G401.6 (cell line): Measurements from ENCODE around the gene PLEKHA6.

Experiments used
- FAIRE-seq: peaks from 2 replicates; lab custom pipeline; 2012; peaks lifted over from hg19 to GRCh38; lab: Jason Lieb, UNC

Gene PLEKHA6

DNA sequence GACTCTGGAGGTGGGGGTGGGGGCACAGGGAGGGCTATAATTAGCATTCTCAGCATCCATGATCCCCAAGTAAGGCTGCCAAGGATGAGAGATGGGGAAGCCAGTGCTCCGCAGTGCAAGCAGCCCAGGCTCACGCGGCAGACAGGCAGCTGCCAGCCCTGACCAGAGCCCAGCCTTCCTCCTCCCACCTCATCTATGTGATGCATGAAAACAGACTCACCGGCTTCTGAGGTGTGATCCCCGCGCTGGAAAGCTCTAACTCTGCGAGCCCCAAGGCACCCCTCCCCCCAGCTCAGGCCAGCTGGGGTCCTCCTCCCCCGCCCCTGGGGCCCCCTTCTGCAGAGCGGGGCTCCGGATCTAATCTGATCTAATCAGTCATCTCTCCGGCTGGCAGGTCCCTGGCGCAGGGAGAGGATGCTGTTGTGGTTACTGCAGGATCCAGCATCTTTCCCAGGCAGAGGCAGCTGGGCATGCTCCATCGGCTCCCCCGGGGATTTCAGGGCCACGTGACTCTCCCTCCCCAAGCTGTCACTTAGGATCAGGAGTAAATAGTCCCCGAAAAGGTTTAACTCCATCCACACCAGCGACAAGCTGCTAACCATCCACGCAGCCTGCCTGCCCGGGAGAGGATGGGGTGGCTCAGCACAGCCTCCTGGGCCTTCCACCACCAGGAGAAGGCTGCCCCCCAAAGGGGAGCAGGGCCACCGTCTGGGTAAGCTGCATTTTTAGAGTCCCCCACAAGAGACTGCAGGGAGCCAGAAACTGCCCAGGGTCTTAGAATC lies at the start of gene PLEKHA6:
PLEKHA6 (minus strand) TSS at position 456 of the 782 bp plus-strand sequence. CDS start 86,202 bp downstream, outside the sequence.
- FAIRE-seq = no peak

DNA sequence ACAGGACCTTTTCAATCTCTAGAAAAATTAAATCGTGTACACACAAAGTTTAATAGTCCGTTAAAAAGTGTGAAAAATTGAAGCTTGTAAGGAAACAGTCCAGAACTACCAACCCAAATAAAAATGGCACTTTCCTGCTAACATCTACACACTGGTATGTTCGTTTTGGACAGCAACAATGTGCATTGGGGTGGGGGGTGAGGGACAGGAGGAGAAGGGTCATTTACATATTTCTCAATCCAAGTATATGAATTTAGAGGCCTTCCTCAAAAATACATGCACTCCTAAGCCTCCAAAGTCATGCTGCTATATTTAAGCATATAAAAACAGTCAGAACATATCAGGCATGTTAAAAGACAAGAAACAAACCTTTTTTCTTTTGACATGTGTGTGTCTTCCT lies 49.4 kb upstream of the PLEKHA6 start:
- FAIRE-seq = no peak

DNA sequence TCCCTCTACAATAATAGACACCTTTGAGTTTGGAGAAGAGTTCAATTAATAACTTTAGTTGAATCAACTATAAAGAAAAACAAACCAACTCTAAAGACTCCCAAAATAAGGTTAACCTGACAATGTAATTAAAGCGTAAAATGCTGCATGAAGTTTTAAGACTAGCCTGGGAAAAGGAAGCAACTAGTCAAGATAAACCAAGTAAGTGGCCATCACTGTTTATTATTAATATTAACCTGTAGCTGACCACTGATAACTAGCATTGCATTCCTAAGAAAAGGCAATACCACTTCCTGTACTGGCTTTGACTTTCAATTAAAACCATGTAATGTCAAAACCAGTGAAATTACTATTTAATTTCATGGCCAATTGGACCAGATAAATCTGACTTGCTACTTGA lies 48.9 kb upstream of the PLEKHA6 start:
- FAIRE-seq = no peak

DNA sequence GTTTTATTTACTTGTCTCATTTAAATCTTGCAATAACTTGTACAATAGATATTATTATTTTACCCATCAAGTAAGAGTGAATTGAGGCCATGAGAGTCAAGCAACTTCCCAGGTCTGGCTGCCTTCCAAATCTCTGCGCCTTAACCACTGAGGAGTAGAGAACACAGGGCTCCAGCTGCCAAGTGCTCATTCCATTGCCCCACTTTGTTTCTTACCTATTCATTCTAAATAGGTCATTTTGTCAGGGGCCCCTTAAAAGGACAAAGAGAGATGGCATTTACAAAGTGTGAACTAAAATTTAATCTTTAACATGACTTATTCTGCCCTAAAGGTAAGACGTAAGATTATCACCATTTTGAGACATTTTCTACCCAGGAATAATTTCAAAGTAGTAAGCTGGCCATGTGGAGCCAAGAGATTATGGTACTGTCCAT lies 48.4 kb upstream of the PLEKHA6 start:
- no peak for FAIRE-seq

GRCh38 chr1:204407295-204407971 lies 47.7 kb upstream of the PLEKHA6 start:
- peak; percentile 55 for FAIRE-seq

- no peak for FAIRE-seq
Measured at GRCh38 chr1:204406621-204407020, 46.9 kb upstream of the PLEKHA6 start.

DNA sequence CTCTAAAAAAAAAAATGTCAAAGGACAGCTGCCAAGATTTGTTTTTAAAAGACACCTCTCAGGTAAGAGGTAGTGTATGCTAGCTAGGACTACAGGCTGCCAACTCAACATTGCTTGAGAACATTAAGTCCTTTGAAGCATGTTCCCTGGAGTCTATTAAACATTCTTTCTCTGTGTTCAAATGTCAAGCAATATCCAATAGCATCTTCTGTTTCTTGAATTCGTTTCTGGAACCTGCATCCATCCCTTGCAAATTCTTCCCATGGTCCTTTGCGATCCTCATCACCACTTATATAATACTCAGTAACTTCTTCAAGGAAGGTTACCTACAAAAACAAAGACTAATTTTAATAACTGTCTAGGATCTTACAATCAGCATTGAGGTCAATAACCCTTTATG lies 46.3 kb upstream of the PLEKHA6 start:
- FAIRE-seq = no peak

GRCh38 chr1:204404629-204405028 lies 44.9 kb upstream of the PLEKHA6 start:
- no peak for FAIRE-seq

- FAIRE-seq = no peak
Measured at GRCh38 chr1:204402391-204402790, 42.7 kb upstream of the PLEKHA6 start.

- FAIRE-seq = no peak
Measured at GRCh38 chr1:204401730-204402129, 42.0 kb upstream of the PLEKHA6 start.

DNA sequence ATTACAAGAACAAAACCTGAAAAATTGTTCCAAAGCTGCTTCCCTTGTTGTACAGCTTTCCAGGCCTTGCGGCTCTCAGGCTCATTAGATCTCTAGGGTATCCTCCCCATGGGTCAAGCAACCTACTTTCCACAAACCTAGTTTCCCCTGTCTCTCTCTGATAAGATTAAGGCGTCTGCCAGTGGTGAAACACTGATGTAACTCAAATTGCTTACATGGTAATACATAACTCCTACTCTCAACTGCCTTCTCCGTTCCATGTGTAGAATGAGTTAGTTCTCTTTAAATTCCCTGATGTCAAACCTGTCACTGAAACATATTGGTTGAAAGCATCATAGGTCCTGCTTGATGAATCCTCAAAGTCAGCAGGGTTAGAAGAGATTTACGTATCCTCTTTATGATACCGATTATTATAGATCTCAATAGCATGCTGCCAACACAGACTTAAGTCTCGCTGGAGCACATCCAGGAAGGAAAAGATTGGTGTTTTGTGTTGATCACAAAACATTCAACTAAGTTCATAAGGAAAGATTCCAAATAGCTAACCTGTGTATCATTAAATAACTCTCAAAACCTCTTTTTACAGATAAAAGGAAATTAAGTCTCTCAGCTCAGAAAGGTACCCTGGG lies 41.3 kb upstream of the PLEKHA6 start:
- FAIRE-seq = no peak

- peak; percentile 30 for FAIRE-seq
Measured at GRCh38 chr1:204398197-204399125, 38.7 kb upstream of the PLEKHA6 start.

- FAIRE-seq = no peak
Measured at GRCh38 chr1:204396015-204396583, 36.4 kb upstream of the PLEKHA6 start.

GRCh38 chr1:204391629-204392028 lies 31.9 kb upstream of the PLEKHA6 start:
- no peak for FAIRE-seq

DNA sequence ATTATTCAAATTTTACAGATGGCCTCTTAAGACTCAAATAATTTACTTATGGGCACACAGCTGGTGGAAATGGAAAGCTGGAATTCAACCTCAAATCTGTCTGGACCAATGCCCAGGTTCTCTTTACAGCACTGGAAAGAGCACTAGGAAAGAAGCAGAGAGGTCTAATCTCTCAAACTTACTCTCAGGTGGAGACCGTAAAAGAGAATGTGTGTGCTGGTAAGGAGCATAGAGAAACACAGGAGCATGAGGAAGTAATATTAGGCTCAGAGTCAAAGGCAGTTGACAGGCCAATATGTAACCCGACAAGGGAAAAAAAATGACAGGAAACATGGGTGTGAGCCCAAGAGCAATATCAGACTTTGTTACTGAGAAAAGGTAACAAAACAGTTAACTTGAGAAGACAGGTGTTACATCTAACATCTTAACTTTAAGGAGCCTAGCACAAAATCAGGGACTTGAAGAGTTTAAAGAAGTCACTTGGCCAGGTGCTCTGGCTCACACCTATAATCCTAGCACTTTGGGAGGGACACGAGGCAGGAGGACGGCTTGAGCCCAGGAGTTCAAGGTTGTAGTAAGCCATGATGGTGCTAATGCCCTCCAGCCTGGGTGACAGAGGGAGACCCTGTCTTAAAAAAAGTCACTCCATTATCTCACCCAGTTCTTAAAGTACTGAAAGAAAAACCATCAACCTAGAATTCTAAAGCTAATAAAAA lies 31.2 kb upstream of the PLEKHA6 start:
- no peak for FAIRE-seq

DNA sequence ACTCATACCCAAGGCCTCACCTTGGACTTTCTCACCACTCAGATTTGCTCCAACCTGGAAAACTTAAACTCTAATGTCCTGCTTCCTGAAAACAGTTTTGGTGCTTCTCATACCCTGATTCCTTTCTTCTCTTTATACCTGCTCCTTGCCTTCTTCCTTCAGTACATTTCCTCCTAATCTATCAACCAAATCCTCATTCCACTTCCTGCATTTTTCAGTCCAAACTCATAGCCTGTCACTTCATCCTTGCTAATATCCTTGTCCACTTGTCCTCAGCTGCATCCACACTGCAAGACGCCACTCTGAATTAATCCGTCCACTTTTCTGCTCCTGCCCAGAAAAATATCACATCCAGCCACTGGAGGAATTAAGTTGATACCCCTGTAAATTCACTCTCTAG lies 26.0 kb upstream of the PLEKHA6 start:
- no peak for FAIRE-seq

DNA sequence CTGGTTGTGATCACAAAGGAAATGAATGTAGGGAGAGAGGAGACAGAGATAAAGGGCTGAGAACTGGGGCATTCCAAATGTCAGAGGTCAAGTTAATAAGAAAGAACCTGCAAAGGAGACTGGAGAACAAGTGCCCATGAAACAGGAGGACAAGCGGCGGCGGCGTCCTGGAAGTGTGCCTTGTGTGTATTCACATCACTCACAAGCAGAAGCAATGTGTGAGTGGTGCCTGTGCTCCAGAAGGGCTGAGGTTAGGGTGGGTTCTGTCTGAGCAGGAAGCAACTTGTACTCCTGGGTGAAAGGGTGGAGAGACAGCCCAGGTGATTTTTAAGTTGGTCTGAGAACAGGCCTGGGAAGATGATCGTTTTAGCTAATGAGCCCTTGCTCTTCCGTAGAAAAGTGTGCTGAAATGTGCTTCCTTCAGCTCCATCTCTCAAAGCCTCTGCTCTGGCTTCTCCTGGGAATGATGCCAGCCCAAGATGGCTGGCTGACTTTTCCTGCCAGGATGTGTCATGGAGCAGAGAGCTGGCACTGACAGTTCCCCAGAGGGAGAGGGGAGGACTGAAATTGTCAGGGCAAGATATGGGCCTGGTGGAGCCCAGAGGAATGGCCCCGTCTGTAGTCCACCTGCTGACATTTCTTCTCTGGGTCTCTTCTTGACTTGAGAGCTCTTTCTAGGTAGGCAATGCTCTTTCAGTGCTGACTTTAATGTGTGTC lies 25.1 kb upstream of the PLEKHA6 start:
- FAIRE-seq = no peak

- FAIRE-seq = no peak
Measured at GRCh38 chr1:204383163-204383904, 23.6 kb upstream of the PLEKHA6 start.

DNA sequence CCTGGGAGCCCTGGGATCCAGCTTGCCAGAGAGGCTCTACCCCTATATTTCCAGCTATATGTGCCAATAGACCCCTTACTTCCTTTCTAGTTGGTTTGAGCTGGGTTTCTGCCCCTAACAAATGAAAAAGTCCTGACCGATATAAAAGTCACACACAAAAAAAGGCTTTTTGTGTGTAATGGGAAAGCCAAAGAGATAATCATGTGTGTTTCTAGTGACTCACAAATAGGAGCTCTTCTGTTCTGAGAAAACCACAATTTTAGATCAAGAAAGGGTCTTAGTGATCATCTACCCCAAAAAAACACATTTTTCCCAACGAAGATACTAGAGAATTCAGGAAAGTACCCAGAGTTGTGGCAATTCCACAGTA lies 23.0 kb upstream of the PLEKHA6 start:
- no peak for FAIRE-seq

DNA sequence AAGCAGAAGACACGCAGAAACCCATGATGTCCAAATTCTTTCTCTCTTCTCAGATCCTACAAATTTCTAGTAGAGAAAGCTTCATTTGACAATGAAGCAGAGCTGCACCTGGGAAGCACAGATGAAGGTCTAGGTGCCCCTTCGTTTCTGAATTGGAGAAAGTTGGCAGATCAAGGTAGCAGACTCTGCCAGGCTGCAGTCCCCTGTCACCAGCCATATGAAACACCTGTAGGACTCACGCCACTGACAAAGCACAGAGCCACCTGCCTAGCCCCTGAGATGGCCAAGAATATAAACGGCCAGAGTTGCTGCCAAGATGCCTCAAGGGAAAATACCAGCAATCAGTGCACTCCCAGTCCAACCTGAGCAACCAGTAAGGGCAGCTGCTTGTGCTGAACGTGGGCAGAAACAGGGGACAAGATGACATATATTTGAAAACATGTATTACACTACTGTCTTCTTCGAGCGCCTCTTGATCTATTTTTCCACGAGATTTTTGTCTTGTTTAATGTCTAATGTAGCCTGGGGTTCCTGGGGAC lies 20.6 kb upstream of the PLEKHA6 start:
- FAIRE-seq = no peak
